A549 (cell line): ENCODE measurements around the gene FAM136A. TPM values are rescaled to one million over a fixed set of nuclear protein-coding genes. Genes with fewer than 3 reads are reported as not detected.
"Not testable (repeated sequence)": the region's sequence is repeated elsewhere in the genome, so short reads cannot be mapped to it uniquely, and the experiment has no call there.

Source experiments
- ATAC-seq, 2 experiments: fragments of 200-7000 bp in 1 of 2; fragments of >200 bp in 1 of 2; cut with Nextera tagmentation in 1 of 2; cut with Tn5 transposase in 1 of 2; 3 replicates each; pipeline versions ENCODE4 v1.8.0 to v1.9.1; 2018 to 2020; ENCODE audit warnings: mild to moderate bottlenecking in 1 of 2, moderate library complexity in 1 of 2
- CTCF ChIA-PET: fragments of 300-600 bp; sonication (Branson Sonifier 250); formaldehyde crosslinking; extraction: SDS; loops from one replicate; lab custom pipeline; 2021; ENCODE audit warnings: antibody characterized with exemption, inconsistent platforms; lab: Yijun Ruan, JAX
- POLR2A ChIA-PET: fragments of 350-600 bp; formaldehyde crosslinking; extraction: SDS; loops from one replicate; lab custom pipeline; 2021; ENCODE audit warnings: antibody characterized with exemption, inconsistent platforms; lab: Yijun Ruan, JAX
- DNase-seq, 2 experiments: peaks; one replicate each; pipeline versions ENCODE4 v3.0.0 to v3.0.0-alpha.2; 2011 to 2016; ENCODE audit warnings: low read depth in 1 of 2, low spot score in 1 of 2
- FAIRE-seq: peaks from 2 replicates; lab custom pipeline; 2011; peaks lifted over from hg19 to GRCh38; lab: Jason Lieb, UNC
- H3K27ac ChIP-seq, 2 experiments: fragments of >200 bp; sonication (Bioruptor Twin); formaldehyde crosslinking; 3 replicates each; pipeline ENCODE4 v1.5.1; 2016 to 2017
- H3K4me1 ChIP-seq: fragments of >200 bp; sonication (Bioruptor Twin); formaldehyde crosslinking; 3 replicates; pipeline ENCODE4 v1.6.1; 2016
- H3K4me2 ChIP-seq: fragments of >200 bp; sonication (Bioruptor Twin); formaldehyde crosslinking; 3 replicates; pipeline ENCODE4 v1.6.1; 2016
- H3K4me3 ChIP-seq: fragments of >200 bp; sonication (Bioruptor Twin); formaldehyde crosslinking; 3 replicates; pipeline ENCODE4 v1.5.1; 2016
- H3K9me3 ChIP-seq: fragments of >200 bp; sonication (Bioruptor Twin); formaldehyde crosslinking; 3 replicates; pipeline ENCODE4 v1.6.1; 2016
- CBX8 ChIP-seq: fragments of 200-600 bp; sonication (generic); IDR thresholded peaks from 2 replicates; pipeline ENCODE4 v1.6.1; 2016
- CHD2 ChIP-seq: fragments of 150-350 bp; IDR thresholded peaks from 2 replicates; pipeline ENCODE4 v1.6.1; 2014; ENCODE audit warnings: low read length; ENCODE audit not compliant: partially characterized antibody
- CHD4 ChIP-seq: fragments of 200-600 bp; sonication (generic); IDR thresholded peaks from 2 replicates; pipeline ENCODE4 v1.6.1; 2016; ENCODE audit warnings: antibody characterized with exemption, mild to moderate bottlenecking, borderline replicate concordance
- FOSB ChIP-seq: fragments of 250-450 bp; sonication (Bioruptor Pico); IDR thresholded peaks from 2 replicates; pipeline ENCODE4 v1.5.0; 2020; ENCODE audit warnings: mild to moderate bottlenecking, moderate library complexity
- GATA3 ChIP-seq: IDR thresholded peaks from 2 replicates; pipeline ENCODE4 v1.6.1; 2012; ENCODE audit warnings: borderline replicate concordance
- HDAC2 ChIP-seq: fragments of 200-600 bp; sonication (generic); IDR thresholded peaks from 2 replicates; pipeline ENCODE4 v1.6.1; 2016
- KDM1A ChIP-seq: fragments of 200-600 bp; sonication (generic); IDR thresholded peaks from 2 replicates; pipeline ENCODE4 v1.6.1; 2016; ENCODE audit warnings: low read depth, mild to moderate bottlenecking
- MAFK ChIP-seq: fragments of 450-650 bp; IDR thresholded peaks from 2 replicates; pipeline ENCODE4 v1.6.1; 2014; ENCODE audit not compliant: partially characterized antibody
- MAZ ChIP-seq: fragments of 150-350 bp; IDR thresholded peaks from 2 replicates; pipeline ENCODE4 v1.6.1; 2014; ENCODE audit warnings: antibody characterized with exemption, low read depth, low read length, borderline replicate concordance
- NFE2L2 ChIP-seq: fragments of 150-350 bp; conservative IDR thresholded peaks from 2 replicates; pipeline ENCODE4 v1.6.1; 2014; ENCODE audit warnings: low read length
- NPAS2 ChIP-seq: fragments of 250-450 bp; sonication (Bioruptor Pico); IDR thresholded peaks from 2 replicates; pipeline ENCODE4 v1.8.0; 2022; ENCODE audit warnings: mild to moderate bottlenecking, moderate library complexity, borderline replicate concordance
- NR3C1 ChIP-seq: fragments of >200 bp; sonication (Bioruptor Twin); formaldehyde crosslinking; IDR thresholded peaks from 3 replicates; pipeline ENCODE4 v1.6.1; 2017
- SMC3 ChIP-seq: fragments of >200 bp; sonication (Bioruptor Twin); formaldehyde crosslinking; IDR thresholded peaks from 3 replicates; pipeline ENCODE4 v1.6.1; 2018; ENCODE audit warnings: inconsistent platforms
- SREBF2 ChIP-seq: fragments of 450-650 bp; IDR thresholded peaks from 2 replicates; pipeline ENCODE4 v1.6.1; 2014; ENCODE audit warnings: mild to moderate bottlenecking, moderate library complexity
- ZC3H11A ChIP-seq: fragments of 450-650 bp; IDR thresholded peaks from 2 replicates; pipeline ENCODE4 v1.6.1; 2014; ENCODE audit warnings: antibody characterized with exemption, mild to moderate bottlenecking
- WGBS: methylation state at CpG from one replicate; pipeline ENCODE4 v1.1.6; 2017; ENCODE audit errors: missing lambda C conversion rate; 5-methylcytosine and 5-hydroxymethylcytosine counted together
- polyA plus RNA-seq, 4 experiments: library from polyadenylated mRNA; depleted of rRNA in 3 of 4; stranded (reverse); fragments of >200 nt; fragmentation: RNase III in 1 of 4; extraction: RNeasy Plus Mini Kit Qiagen cat#74134 plus additional on column Dnase treatment in 1 of 4; gene quantifications; 2 replicates in 3 of 4; 3 replicates in 1 of 4; pipeline ENCODE4 v1.2.3, GENCODE V29; 2011 to 2017
- TF ChIP-seq, protein P1 (sequence below): fragments of 150-350 bp; IDR thresholded peaks from 2 replicates; pipeline ENCODE4 v1.6.1; 2014; ENCODE audit warnings: low read depth, mild to moderate bottlenecking, low read length
- TF ChIP-seq, protein P2 (sequence below): IDR thresholded peaks from 2 replicates; pipeline ENCODE4 v1.6.1; 2012; ENCODE audit warnings: low read depth, borderline replicate concordance
- TF ChIP-seq, protein P3 (sequence below): fragments of 250-450 bp; sonication (Bioruptor Pico); IDR thresholded peaks from 2 replicates; pipeline ENCODE4 v1.5.0; 2020; ENCODE audit warnings: low read depth, mild to moderate bottlenecking, moderate library complexity

Gene FAM136A
- polyA plus RNA-seq, 2 of the 4 experiments (the other 2 are of a cell fraction), result 117 to 119 TPM

DNA sequence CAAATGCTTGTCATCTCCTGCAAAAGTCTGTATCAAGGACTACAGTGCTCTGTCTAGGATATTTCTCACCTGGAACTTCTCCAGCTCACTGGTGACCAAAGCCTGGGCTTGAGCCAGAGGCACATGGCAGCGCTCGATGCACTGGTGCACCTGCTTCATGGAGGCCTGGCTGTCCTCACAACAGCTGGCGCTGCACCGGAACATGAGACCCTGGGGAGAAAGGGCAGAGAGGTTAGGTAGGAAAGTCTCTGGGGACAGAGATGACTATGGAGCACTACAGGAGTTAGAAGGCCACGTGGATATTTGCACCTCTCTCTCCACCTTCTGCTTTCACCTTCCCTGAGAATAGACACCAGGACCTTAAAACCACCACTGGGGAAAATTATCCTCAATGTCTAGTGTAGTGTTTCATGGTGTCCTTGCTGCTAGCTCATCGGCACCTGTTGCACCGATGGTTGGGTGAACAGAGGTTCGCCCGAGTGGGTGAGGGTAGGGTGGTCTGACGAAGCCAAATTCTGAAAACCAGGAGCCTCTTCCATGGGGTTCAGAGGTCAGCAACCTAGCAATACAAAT, 1.0 kb downstream of the FAM136A start:
- DNase-seq (no peak), ATAC-seq (no peak; a peak in 1 of 6 replicates), FAIRE-seq (no peak)
- CTCF ChIA-PET, result interaction anchor here (0.6 to 14.4 kb wide), 19 partner anchors 7 to 576 kb away, joined by 3 to 322 read pairs (median 6); partner anchors contain the start of genes PCYOX1 and SNRPG
- no peak for TF ChIP-seq HDAC2
- 44% methylated on average over 10 of the region's 10 CpGs for WGBS
- peak overlapping the region; percentile 88 for H3K4me2 ChIP-seq
- H3K4me3 ChIP-seq, result peak overlapping the region; percentile 95
- peak overlapping the region; percentile 95 to 96 for H3K27ac ChIP-seq
- peaks cover 6% of the 10 kb centered on the region for H3K4me1 ChIP-seq
- H3K9me3 ChIP-seq, result peaks cover 7% of the 10 kb centered on the region; the same call in 1 of the 3 replicates
- POLR2A ChIA-PET, result interaction anchor here (0.5 to 1.7 kb wide), 2 partner anchors 8 to 524 kb away, joined by 4 to 12 read pairs; partner anchors contain the start of gene SNRPG

DNA sequence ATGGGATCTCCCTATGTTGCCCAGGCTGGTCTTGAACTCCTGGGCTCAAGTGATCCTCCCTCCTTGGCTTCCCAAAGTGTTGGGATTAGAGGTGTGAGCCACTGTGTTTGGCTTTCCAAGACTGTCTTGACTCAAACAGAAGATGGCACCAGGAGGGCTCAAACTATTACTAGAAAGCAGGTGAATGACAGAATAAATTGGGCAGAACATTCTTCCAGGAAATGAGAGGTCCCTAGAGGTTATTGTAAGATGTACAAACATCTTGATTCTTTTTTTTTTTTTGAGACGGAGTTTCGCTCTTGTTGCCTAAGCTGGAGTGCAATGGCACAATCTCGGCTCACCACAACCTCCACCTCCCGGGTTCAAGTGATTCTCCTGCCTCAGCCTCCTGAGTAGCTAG, 4.0 kb downstream of the FAM136A start:
- POLR2A ChIA-PET, H3K4me1 ChIP-seq: not testable (repeated sequence)

DNA sequence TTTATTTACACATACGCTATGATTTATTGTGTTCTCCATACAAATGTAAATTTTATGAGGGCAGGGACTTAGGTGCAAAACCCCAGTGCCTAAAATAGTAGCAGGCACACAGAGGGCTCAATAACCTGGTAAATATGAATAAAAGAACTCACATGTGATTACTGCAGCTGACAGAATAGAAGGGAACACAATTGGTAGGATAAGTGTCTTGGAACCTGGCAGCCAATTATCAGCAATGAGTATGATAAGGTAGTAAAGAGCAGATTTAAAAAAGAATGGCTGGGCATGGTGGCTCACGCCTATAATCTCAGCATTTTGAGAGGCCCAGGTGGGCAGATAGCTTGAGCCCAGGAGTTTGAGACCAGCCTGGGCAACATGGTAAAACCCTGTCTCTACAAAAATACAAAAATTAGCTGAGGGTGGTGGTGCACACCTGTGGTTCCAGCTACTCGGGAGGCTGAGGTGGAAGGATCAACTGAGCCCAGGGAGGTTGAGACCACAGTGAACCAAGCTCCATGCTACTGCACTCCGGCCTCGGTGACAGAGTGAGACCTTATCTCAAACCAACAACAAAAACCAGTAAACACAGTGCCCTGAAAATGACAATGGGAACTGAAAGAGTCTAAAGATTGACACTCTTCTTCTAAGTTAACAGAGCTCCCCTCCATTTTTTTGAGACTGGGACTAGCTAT, 18.2 kb downstream of the FAM136A start:
- 92% methylated on average over 5 of the region's 5 CpGs for WGBS
- Histone ChIP-seq H3K4me2 (no peak overlapping the region), H3K4me3 (no peak overlapping the region)
- DNase-seq, result no peak
- no peak for TF ChIP-seq NFE2L2
- TF ChIP-seq, protein P1, sequence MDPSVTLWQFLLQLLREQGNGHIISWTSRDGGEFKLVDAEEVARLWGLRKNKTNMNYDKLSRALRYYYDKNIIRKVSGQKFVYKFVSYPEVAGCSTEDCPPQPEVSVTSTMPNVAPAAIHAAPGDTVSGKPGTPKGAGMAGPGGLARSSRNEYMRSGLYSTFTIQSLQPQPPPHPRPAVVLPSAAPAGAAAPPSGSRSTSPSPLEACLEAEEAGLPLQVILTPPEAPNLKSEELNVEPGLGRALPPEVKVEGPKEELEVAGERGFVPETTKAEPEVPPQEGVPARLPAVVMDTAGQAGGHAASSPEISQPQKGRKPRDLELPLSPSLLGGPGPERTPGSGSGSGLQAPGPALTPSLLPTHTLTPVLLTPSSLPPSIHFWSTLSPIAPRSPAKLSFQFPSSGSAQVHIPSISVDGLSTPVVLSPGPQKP, result no peak
- TF ChIP-seq KDM1A, result no peak
- TF ChIP-seq ZC3H11A, result no peak
- TF ChIP-seq GATA3, result no peak
- TF ChIP-seq FOSB (CRISPR knock-in tag), result no peak
- TF ChIP-seq, protein P2, sequence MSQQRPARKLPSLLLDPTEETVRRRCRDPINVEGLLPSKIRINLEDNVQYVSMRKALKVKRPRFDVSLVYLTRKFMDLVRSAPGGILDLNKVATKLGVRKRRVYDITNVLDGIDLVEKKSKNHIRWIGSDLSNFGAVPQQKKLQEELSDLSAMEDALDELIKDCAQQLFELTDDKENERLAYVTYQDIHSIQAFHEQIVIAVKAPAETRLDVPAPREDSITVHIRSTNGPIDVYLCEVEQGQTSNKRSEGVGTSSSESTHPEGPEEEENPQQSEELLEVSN, result no peak
- no peak for TF ChIP-seq CHD2
- TF ChIP-seq, protein P3, sequence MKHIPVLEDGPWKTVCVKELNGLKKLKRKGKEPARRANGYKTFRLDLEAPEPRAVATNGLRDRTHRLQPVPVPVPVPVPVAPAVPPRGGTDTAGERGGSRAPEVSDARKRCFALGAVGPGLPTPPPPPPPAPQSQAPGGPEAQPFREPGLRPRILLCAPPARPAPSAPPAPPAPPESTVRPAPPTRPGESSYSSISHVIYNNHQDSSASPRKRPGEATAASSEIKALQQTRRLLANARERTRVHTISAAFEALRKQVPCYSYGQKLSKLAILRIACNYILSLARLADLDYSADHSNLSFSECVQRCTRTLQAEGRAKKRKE (CRISPR knock-in tag), result no peak
- TF ChIP-seq MAFK, result no peak
- no peak for TF ChIP-seq CHD4
- TF ChIP-seq SMC3, result no peak
- TF ChIP-seq CBX8, result no peak
- no peak for TF ChIP-seq NPAS2
- TF ChIP-seq NR3C1, result no peak
- TF ChIP-seq MAZ, result no peak
- TF ChIP-seq SREBF2, result no peak
- TF ChIP-seq, all 56 proteins: peak for 0
- CTCF ChIA-PET, result interaction anchor here (1.1 to 1.8 kb wide), 3 partner anchors 10 to 20 kb away, joined by 3 to 11 read pairs (median 5); partner anchors contain the start of genes FAM136A and SNRPG
- FAIRE-seq, result no peak
- Histone ChIP-seq H3K4me1 (no peaks in the 10 kb centered on the region), H3K27ac (no peak overlapping the region), H3K9me3 (no peaks in the 10 kb centered on the region)
- POLR2A ChIA-PET, result interaction anchor here (4.5 kb wide), 1 partner anchor 10 kb away, joined by 47 read pairs; the partner anchor contains the start of gene SNRPG
- no peak for ATAC-seq

More for the DNA sequence above, 4.0 kb downstream of the FAM136A start:
- H3K4me3 ChIP-seq, FAIRE-seq, H3K9me3 ChIP-seq, ATAC-seq, H3K4me2 ChIP-seq, H3K27ac ChIP-seq, DNase-seq: not testable (repeated sequence)
- CTCF ChIA-PET, result interaction anchor here (0.9 kb wide), 1 partner anchor 488 kb away, joined by 3 read pairs; no protein-coding TSS in a partner anchor
- 97% methylated on average over 4 of the region's 4 CpGs for WGBS
